ENCODE data around the gene FEZ2.

DNA sequence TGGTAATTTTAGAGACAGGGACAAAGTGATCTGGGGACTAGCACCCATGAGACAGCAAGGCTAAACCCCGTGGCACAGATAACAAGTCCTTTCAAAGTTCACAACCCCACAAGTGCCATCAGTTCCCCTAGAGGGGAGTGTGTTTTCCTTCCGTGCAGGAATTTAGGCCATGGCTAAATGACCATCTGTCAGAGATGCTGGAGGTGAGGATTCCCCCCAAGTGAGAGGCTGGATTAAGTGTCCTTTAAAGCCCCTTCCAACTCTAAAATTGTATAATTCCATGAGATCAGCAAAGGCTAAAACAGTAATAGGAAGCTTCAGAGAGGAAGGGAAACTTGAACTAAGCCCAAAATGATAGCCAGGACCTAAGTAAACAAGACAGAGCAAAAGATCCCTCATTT lies 8.7 kb downstream of the FEZ2 start:
- TF ChIP-seq, protein P1, sequence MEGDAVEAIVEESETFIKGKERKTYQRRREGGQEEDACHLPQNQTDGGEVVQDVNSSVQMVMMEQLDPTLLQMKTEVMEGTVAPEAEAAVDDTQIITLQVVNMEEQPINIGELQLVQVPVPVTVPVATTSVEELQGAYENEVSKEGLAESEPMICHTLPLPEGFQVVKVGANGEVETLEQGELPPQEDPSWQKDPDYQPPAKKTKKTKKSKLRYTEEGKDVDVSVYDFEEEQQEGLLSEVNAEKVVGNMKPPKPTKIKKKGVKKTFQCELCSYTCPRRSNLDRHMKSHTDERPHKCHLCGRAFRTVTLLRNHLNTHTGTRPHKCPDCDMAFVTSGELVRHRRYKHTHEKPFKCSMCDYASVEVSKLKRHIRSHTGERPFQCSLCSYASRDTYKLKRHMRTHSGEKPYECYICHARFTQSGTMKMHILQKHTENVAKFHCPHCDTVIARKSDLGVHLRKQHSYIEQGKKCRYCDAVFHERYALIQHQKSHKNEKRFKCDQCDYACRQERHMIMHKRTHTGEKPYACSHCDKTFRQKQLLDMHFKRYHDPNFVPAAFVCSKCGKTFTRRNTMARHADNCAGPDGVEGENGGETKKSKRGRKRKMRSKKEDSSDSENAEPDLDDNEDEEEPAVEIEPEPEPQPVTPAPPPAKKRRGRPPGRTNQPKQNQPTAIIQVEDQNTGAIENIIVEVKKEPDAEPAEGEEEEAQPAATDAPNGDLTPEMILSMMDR (IDR thresholded peaks at IDR 0.05): no peak
- TF ChIP-seq POLR2AphosphoS5 (IDR thresholded peaks at IDR 0.05; ENCODE audit: insufficient read depth in 1 of 2, low read depth in 1 of 2): no peak

Data from vagina (tissue), 2 donors.